CD14-positive monocyte (primary cell): ENCODE data around the gene CA4. TPM values are rescaled to one million over a fixed set of nuclear protein-coding genes. Genes with fewer than 3 reads are reported as not detected.

Source experiments
- DNase-seq, 3 donors: peaks; one replicate each; pipeline ENCODE4 v3.0.0-alpha.2; 2011 to 2022
- H2AFZ ChIP-seq: 2 replicates; pipeline ENCODE4 v1.6.0; 2012; ENCODE audit warnings: mild to moderate bottlenecking, low read depth, low read length, inconsistent platforms; ENCODE audit not compliant: insufficient read depth, poor library complexity, severe bottlenecking
- H3K27ac ChIP-seq, 2 donors: 1 replicate in 1 of 2; 2 replicates in 1 of 2; pipeline ENCODE4 v1.5.1; 2012 to 2013; ENCODE audit warnings: low read length in 2 of 2, control low read depth in 1 of 2, inconsistent platforms in 1 of 2, low read depth in 1 of 2, mild to moderate bottlenecking in 1 of 2
- H3K27me3 ChIP-seq, 2 donors: one replicate each; pipeline versions ENCODE4 v1.6.0 to v1.6.1; 2011 to 2013; ENCODE audit warnings: low read length in 2 of 2; ENCODE audit not compliant: control insufficient read depth in 2 of 2, insufficient read depth in 2 of 2
- H3K36me3 ChIP-seq, 2 donors: replicated peaks in 1 of 2; 1 replicate in 1 of 2; 2 replicates in 1 of 2; pipeline versions ENCODE4 v1.5.1 to v1.6.1; 2012 to 2013; ENCODE audit warnings: low read length in 2 of 2, control low read depth in 1 of 2, inconsistent platforms in 1 of 2, mild to moderate bottlenecking in 1 of 2; ENCODE audit not compliant: insufficient read depth in 2 of 2, control insufficient read depth in 1 of 2
- H3K4me1 ChIP-seq, 2 donors: 1 replicate in 1 of 2; 2 replicates in 1 of 2; pipeline versions ENCODE4 v1.5.1 to v1.6.1; 2012 to 2013; ENCODE audit warnings: low read length in 2 of 2, control low read depth in 1 of 2, inconsistent platforms in 1 of 2, mild to moderate bottlenecking in 1 of 2, moderate library complexity in 1 of 2; ENCODE audit not compliant: insufficient read depth in 2 of 2, control insufficient read depth in 1 of 2
- H3K4me2 ChIP-seq: replicated peaks from 2 replicates; pipeline ENCODE3; 2012; ENCODE audit warnings: low read length, moderate library complexity, mild to moderate bottlenecking; ENCODE audit not compliant: poor library complexity, severe bottlenecking; ENCODE audit errors: extremely low read depth
- H3K4me3 ChIP-seq, 3 experiments: fragments of 200-600 bp in 1 of 3; sonication (generic) in 1 of 3; replicated peaks in 1 of 3; 1 replicate in 2 of 3; 2 replicates in 1 of 3; pipeline ENCODE4 v1.5.1; 2011 to 2013; ENCODE audit warnings: low read length in 3 of 3, mild to moderate bottlenecking in 3 of 3, control low read depth in 2 of 3, low read depth in 2 of 3, inconsistent platforms in 1 of 3, moderate library complexity in 1 of 3
- H3K79me2 ChIP-seq: 2 replicates; pipeline ENCODE4 v1.6.0; 2012; ENCODE audit warnings: mild to moderate bottlenecking, control low read depth, inconsistent platforms, low read length, moderate library complexity; ENCODE audit not compliant: insufficient read depth
- H3K9ac ChIP-seq: 2 replicates; pipeline ENCODE4 v1.6.0; 2017; ENCODE audit warnings: low read length, mild to moderate bottlenecking; ENCODE audit not compliant: insufficient read depth, poor library complexity, severe bottlenecking
- H3K9me3 ChIP-seq, 2 donors: replicated peaks in 1 of 2; 1 replicate in 1 of 2; 2 replicates in 1 of 2; pipeline versions ENCODE4 v1.5.1 to v1.6.1; 2012 to 2013; ENCODE audit warnings: low read length in 2 of 2, control low read depth in 1 of 2; ENCODE audit not compliant: control insufficient read depth in 1 of 2, insufficient read depth in 1 of 2
- H4K20me1 ChIP-seq: 2 replicates; pipeline ENCODE4 v1.6.0; 2012; ENCODE audit warnings: mild to moderate bottlenecking, low read length, control low read depth, moderate library complexity; ENCODE audit not compliant: insufficient read depth
- H3K27ac Mint-ChIP-seq, 7 donors: one replicate each; pipeline ENCODE4 v1.8.0; 2020; ENCODE audit warnings: mild to moderate bottlenecking in 7 of 7, mixed read lengths in 7 of 7, moderate library complexity in 6 of 7, inconsistent platforms in 2 of 7
- H3K27me3 Mint-ChIP-seq, 3 donors: one replicate each; pipeline ENCODE4 v1.8.0; 2021 to 2022; ENCODE audit warnings: low read depth in 3 of 3, mild to moderate bottlenecking in 3 of 3, mixed read lengths in 3 of 3, moderate library complexity in 3 of 3, inconsistent platforms in 1 of 3
- H3K36me3 Mint-ChIP-seq, 2 donors: one replicate each; pipeline ENCODE4 v1.8.0; 2020; ENCODE audit warnings: mixed read lengths in 2 of 2, inconsistent platforms in 1 of 2, mild to moderate bottlenecking in 1 of 2
- H3K4me1 Mint-ChIP-seq: one replicate; pipeline ENCODE4 v1.8.0; 2020; ENCODE audit warnings: mild to moderate bottlenecking, mixed read lengths
- H3K4me3 Mint-ChIP-seq, 2 donors: one replicate each; pipeline ENCODE4 v1.8.0; 2020; ENCODE audit warnings: mild to moderate bottlenecking in 2 of 2, mixed read lengths in 2 of 2, moderate library complexity in 1 of 2
- H3K9me3 Mint-ChIP-seq, 7 donors: one replicate each; pipeline ENCODE4 v1.8.0; 2020 to 2022; ENCODE audit warnings: mixed read lengths in 7 of 7, mild to moderate bottlenecking in 6 of 7, moderate library complexity in 6 of 7, inconsistent platforms in 2 of 7
- WGBS: methylation state at CpG from one replicate; pipeline ENCODE4 v1.1.5; 2013; ENCODE audit warnings: missing lambda C conversion rate; ENCODE audit not compliant: insufficient coverage; 5-methylcytosine and 5-hydroxymethylcytosine counted together
- intact Hi-C, 2 donors: fragments of 100-400 bp; cut with micrococcal nuclease; formaldehyde crosslinking; loops; one replicate each; pipeline versions ENCODE4 v1.15.0 to v1.15.1; 2023
- polyA plus RNA-seq, 3 donors: library from polyadenylated mRNA; depleted of rRNA in 1 of 3; unstranded in 2 of 3; stranded (reverse) in 1 of 3; fragments of 300-500 nt in 2 of 3; fragments of >200 nt in 1 of 3; fragmentation: Illumina TruSeq in 2 of 3; gene quantifications; 1 replicate in 2 of 3; 2 replicates in 1 of 3; pipeline ENCODE4 v1.2.3, GENCODE V29; 2012 to 2021
- TF ChIP-seq, protein P1 (sequence below): fragments of 200-600 bp; IDR thresholded peaks from one replicate; pipeline ENCODE4 v1.8.0; 2022; ENCODE audit warnings: antibody characterized with exemption, mild to moderate bottlenecking

CA4 gene
- polyA plus RNA-seq, 3 donors: not detected

DNA sequence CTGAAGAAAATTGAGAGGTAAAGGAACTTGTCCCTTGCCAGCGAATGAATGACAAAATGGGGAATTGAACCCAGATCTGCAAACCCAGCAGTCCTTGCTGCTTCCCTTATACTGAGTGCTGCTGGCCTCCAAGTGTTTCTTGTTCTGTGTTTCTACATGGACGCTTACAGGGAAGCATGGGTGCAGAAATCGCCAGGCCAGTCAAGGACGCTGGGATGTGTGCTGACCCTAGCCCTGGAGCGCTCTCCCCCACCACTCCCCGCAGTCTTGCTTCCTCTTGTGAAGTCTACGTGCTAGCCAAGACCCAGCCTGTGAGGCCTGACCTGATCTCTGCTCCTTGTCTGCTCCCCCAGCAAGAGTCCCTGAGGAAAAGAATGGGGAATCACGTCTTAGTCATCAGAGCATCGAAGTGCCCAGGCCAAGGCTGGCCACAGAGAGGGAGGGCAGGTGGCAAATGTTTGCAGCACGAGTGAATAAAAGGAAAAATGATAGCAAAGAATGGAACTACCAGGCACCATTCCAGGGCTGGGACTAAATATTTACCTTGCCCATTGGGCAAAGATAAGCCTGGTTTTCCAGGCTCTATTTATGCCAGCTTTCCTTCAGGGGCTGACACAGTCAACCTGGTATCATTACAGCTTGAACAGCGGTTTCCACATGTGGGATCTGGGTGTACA, 17.4 kb downstream of the CA4 start:
- intact Hi-C loops: no loop called here
- Histone ChIP-seq H3K4me3 (no peak overlapping the region), H3K27me3 (no peaks in the 10 kb centered on the region), H3K79me2 (no peaks in the 10 kb centered on the region), H3K9me3 (no peaks in the 10 kb centered on the region), H4K20me1 (no peaks in the 10 kb centered on the region), H3K9ac (no peak overlapping the region), H3K36me3 (no peaks in the 10 kb centered on the region), H3K4me2 (no peak overlapping the region), H2AFZ (no peak overlapping the region), H3K27ac (no peak overlapping the region), H3K4me1 (peaks cover 13 to 22% of the 10 kb centered on the region in 2 donors)
- Mint-ChIP-seq H3K9me3 (peaks cover 0 to 2% (median 0%) of the 10 kb centered on the region in 7 donors), H3K4me3 (no peak overlapping the region), H3K27me3 (peaks cover 0 to 2% (median 2%) of the 10 kb centered on the region in 3 donors), H3K4me1 (peaks cover 36% of the 10 kb centered on the region), H3K27ac (peak overlapping the region in 1 of 7 donors; percentile 76), H3K36me3 (no peaks in the 10 kb centered on the region)
- TF ChIP-seq, protein P1, sequence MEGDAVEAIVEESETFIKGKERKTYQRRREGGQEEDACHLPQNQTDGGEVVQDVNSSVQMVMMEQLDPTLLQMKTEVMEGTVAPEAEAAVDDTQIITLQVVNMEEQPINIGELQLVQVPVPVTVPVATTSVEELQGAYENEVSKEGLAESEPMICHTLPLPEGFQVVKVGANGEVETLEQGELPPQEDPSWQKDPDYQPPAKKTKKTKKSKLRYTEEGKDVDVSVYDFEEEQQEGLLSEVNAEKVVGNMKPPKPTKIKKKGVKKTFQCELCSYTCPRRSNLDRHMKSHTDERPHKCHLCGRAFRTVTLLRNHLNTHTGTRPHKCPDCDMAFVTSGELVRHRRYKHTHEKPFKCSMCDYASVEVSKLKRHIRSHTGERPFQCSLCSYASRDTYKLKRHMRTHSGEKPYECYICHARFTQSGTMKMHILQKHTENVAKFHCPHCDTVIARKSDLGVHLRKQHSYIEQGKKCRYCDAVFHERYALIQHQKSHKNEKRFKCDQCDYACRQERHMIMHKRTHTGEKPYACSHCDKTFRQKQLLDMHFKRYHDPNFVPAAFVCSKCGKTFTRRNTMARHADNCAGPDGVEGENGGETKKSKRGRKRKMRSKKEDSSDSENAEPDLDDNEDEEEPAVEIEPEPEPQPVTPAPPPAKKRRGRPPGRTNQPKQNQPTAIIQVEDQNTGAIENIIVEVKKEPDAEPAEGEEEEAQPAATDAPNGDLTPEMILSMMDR: no peak
- no peak for DNase-seq
- WGBS: 77% methylated on average over 10 of the region's 11 CpGs

DNA sequence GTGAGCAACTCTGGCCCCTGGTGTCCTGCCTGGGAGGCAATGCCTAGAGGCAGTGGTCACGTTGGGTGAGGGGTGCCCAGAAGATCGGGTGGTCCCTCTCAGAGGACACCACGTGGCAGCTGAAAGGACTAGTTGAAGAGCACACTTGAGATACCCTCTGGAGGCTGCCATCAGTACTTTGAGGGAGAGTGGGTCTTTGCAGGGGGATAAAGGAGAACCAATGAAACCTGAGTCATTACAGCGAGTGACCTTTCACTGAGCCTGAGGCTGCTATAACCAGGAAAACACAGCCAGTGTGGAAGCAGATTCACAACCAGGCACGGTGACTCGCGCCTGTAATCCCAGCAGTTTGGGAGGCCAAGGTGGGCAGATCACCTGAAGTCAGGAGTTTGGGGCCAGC, 18.9 kb downstream of the CA4 start:
- Mint-ChIP-seq H3K27me3 (peaks cover 0 to 2% (median 2%) of the 10 kb centered on the region in 3 donors), H3K27ac (peak overlapping the region in 2 of 7 donors; percentile 13 to 45), H3K4me1 (peaks cover 29% of the 10 kb centered on the region), H3K9me3 (peaks cover 0 to 2% (median 0%) of the 10 kb centered on the region in 7 donors), H3K4me3 (no peak overlapping the region), H3K36me3 (no peaks in the 10 kb centered on the region)
- 96% methylated on average over 7 of the region's 7 CpGs for WGBS
- TF ChIP-seq, protein P1: no peak
- Histone ChIP-seq H3K9me3 (no peaks in the 10 kb centered on the region), H3K4me2 (no peak overlapping the region), H3K9ac (no peak overlapping the region), H3K27ac (no peak overlapping the region), H3K4me3 (no peak overlapping the region), H3K36me3 (no peaks in the 10 kb centered on the region), H3K79me2 (no peaks in the 10 kb centered on the region), H3K4me1 (peaks cover 12 to 16% of the 10 kb centered on the region in 2 donors), H4K20me1 (no peaks in the 10 kb centered on the region), H3K27me3 (no peaks in the 10 kb centered on the region), H2AFZ (no peak overlapping the region)
- DNase-seq: no peak
- intact Hi-C loops: no loop called here
